ENCODE measurements around the gene PRRC2C.

DNA sequence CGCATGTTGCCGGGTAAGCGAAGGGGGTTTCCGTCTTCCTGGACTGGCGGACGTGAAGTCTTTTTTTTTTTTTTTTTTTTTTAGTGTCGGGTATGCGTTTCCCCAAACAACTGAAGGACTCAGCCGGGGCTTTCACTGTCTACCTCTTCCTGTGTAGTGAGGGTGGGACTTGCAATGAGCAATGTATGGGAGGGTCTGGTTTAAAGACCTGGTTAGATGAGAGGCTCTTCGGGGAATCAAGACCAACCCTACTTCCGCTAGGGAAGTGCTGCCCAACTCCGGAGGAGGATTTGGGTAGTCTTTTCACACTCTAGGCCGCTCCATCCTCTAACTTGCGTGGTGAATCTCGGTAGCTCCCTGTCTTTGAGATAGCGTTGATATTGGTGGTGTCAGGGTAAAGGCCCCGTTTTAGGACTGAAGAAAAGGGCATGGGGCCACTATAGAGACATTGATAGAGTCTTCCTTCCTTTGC is 754 bp downstream of the PRRC2C start:
- TF ChIP-seq EZH2phosphoT487 (IDR thresholded peaks at IDR 0.05; ENCODE audit: low read length) = no peak
- TF ChIP-seq, protein P1, sequence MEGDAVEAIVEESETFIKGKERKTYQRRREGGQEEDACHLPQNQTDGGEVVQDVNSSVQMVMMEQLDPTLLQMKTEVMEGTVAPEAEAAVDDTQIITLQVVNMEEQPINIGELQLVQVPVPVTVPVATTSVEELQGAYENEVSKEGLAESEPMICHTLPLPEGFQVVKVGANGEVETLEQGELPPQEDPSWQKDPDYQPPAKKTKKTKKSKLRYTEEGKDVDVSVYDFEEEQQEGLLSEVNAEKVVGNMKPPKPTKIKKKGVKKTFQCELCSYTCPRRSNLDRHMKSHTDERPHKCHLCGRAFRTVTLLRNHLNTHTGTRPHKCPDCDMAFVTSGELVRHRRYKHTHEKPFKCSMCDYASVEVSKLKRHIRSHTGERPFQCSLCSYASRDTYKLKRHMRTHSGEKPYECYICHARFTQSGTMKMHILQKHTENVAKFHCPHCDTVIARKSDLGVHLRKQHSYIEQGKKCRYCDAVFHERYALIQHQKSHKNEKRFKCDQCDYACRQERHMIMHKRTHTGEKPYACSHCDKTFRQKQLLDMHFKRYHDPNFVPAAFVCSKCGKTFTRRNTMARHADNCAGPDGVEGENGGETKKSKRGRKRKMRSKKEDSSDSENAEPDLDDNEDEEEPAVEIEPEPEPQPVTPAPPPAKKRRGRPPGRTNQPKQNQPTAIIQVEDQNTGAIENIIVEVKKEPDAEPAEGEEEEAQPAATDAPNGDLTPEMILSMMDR (IDR thresholded peaks at IDR 0.05; ENCODE audit: low read length) = no peak
- TF ChIP-seq EZH2 (optimal IDR thresholded peaks at IDR 0.05; ENCODE audit: low read depth, low read length) = no peak

Data from MM.1S (cell line).